Keratinocyte (primary cell): ENCODE data around the gene THOC2.

Experiments used
- CTCF ChIP-seq, 3 experiments: IDR thresholded peaks in 1 of 3; conservative IDR thresholded peaks in 1 of 3; optimal IDR thresholded peaks in 1 of 3; 2 replicates in 2 of 3; 3 replicates in 1 of 3; pipeline versions ENCODE3 to v1.5.1; 2011; ENCODE audit warnings: low read length in 3 of 3, mild to moderate bottlenecking in 3 of 3, moderate library complexity in 2 of 3, control low read depth in 1 of 3, inconsistent platforms in 1 of 3; ENCODE audit not compliant: insufficient read depth in 2 of 3; ENCODE audit errors: extremely low read depth in 1 of 3
- EZH2 ChIP-seq: IDR thresholded peaks from one replicate; pipeline ENCODE4 v1.6.1; 2012; ENCODE audit warnings: inconsistent platforms, mild to moderate bottlenecking, low read length, moderate library complexity

GRCh38 chrX:123764967-123765871, 32.4 kb upstream of the THOC2 start:
- no peak for TF ChIP-seq EZH2
- no peak for TF ChIP-seq CTCF (optimal IDR thresholded peaks at IDR 0.05 in 1 of 3, IDR thresholded peaks at IDR 0.05 in 1 of 3, conservative IDR thresholded peaks at IDR 0.05 in 1 of 3; ENCODE audit: extremely low read depth in 1 of 3, insufficient read depth in 2 of 3, low read length in 3 of 3)
